ENCODE data around the gene KIF2B. TPM values are rescaled to one million over a fixed set of nuclear protein-coding genes. Genes with fewer than 3 reads are reported as not detected.
"Not testable (repeated sequence)": the region's sequence is repeated elsewhere in the genome, so short reads cannot be mapped to it uniquely, and the experiment has no call there.

KIF2B gene
- total RNA-seq, 1 experiment from 2014 or later = not detected

GRCh38 chr17:53837131-53837530 lies 14.4 kb downstream of the KIF2B start:
- Histone ChIP-seq H3F3A (ENCODE audit: insufficient read depth, low read depth) (no peaks in the 10 kb centered on the region), H3K27ac (no peak overlapping the region), H3K79me2 (ENCODE audit: low read depth) (no peaks in the 10 kb centered on the region), H3K9me3 (ENCODE audit: insufficient read depth, low read depth) (no peaks in the 10 kb centered on the region), H4K20me1 (ENCODE audit: insufficient read depth) (no peaks in the 10 kb centered on the region), H3K36me3 (ENCODE audit: low read depth) (no peaks in the 10 kb centered on the region), H3K27me3 (ENCODE audit: insufficient read depth, low read depth) (no peaks in the 10 kb centered on the region), H3K9me2 (ENCODE audit: insufficient read depth) (peaks cover 5% of the 10 kb centered on the region; the same call in 1 of the 2 replicates), H3K4me1 (replicated peaks; ENCODE audit: insufficient read depth) (no peaks in the 10 kb centered on the region), H3K4me3 (no peak overlapping the region), H3K4me2 (no peak overlapping the region), H2AFZ (no peak overlapping the region)
- ChIA-PET POLR2A (ENCODE audit: unreplicated experiment) (no interaction called here), CTCF (no interaction called here)
- TF ChIP-seq EZH2 (IDR thresholded peaks at IDR 0.05; ENCODE audit: low read depth) (no peak), CTCF (conservative IDR thresholded peaks at IDR 0.05) (no peak)
- no TSS peak for BruUV-seq (replicated peaks)
- DNase-seq = no peak
- intact Hi-C loops (cut with micrococcal nuclease; ENCODE audit: unreplicated experiment) = no loop called here

GRCh38 chr17:53844491-53845107 lies 21.9 kb downstream of the KIF2B start:
- CTCF ChIA-PET = no interaction called here
- no peak for DNase-seq

GRCh38 chr17:53871128-53871527 lies 48.4 kb downstream of the KIF2B start:
- H3K9me2 ChIP-seq (ENCODE audit: insufficient read depth); H3K79me2 ChIP-seq (ENCODE audit: low read depth); H4K20me1 ChIP-seq (ENCODE audit: insufficient read depth); H3K4me2 ChIP-seq; H3K27ac ChIP-seq; H3K4me1 ChIP-seq (replicated peaks; ENCODE audit: insufficient read depth); H3K27me3 ChIP-seq (ENCODE audit: insufficient read depth, low read depth); BruUV-seq (replicated peaks); H3K36me3 ChIP-seq (ENCODE audit: low read depth); POLR2A ChIA-PET (ENCODE audit: unreplicated experiment); DNase-seq; H3K9me3 ChIP-seq (ENCODE audit: insufficient read depth, low read depth); H2AFZ ChIP-seq; intact Hi-C loops (cut with micrococcal nuclease; ENCODE audit: unreplicated experiment); H3F3A ChIP-seq (ENCODE audit: insufficient read depth, low read depth); H3K4me3 ChIP-seq; CTCF ChIA-PET: not testable (repeated sequence)

More at GRCh38 chr17:53844491-53845107, 21.9 kb downstream of the KIF2B start:
- BruUV-seq (replicated peaks) = no TSS peak
- intact Hi-C loops (cut with micrococcal nuclease; ENCODE audit: unreplicated experiment) = no loop called here
- Histone ChIP-seq H3F3A (ENCODE audit: insufficient read depth, low read depth) (no peaks in the 10 kb centered on the region), H3K27ac (no peak overlapping the region), H3K4me3 (no peak overlapping the region), H2AFZ (no peak overlapping the region), H3K4me2 (no peak overlapping the region), H3K4me1 (replicated peaks; ENCODE audit: insufficient read depth) (no peaks in the 10 kb centered on the region), H3K36me3 (ENCODE audit: low read depth) (no peaks in the 10 kb centered on the region), H3K27me3 (ENCODE audit: insufficient read depth, low read depth) (0 out of 2 replicates have a peak, but pooled peaks cover 8% of the 10 kb centered on the region), H3K9me2 (ENCODE audit: insufficient read depth) (peaks cover 5% of the 10 kb centered on the region; the same call in 1 of the 2 replicates), H3K79me2 (ENCODE audit: low read depth) (no peaks in the 10 kb centered on the region), H3K9me3 (ENCODE audit: insufficient read depth, low read depth) (no peaks in the 10 kb centered on the region), H4K20me1 (ENCODE audit: insufficient read depth) (no peaks in the 10 kb centered on the region)
- TF ChIP-seq CTCF (conservative IDR thresholded peaks at IDR 0.05) = no peak
- POLR2A ChIA-PET (ENCODE audit: unreplicated experiment) = no interaction called here
